Measurements from ENCODE around the gene CATSPERB.
"Not testable (repeated sequence)": the region's sequence is repeated elsewhere in the genome, so short reads cannot be mapped to it uniquely, and the experiment has no call there.

Gene CATSPERB

GRCh38 chr14:91681893-91682563 is 49.9 kb downstream of the CATSPERB start:
- in situ Hi-C loops (cut with MboI; ENCODE audit: low pct_unique_long_range_greater_than_20kb, low sequenced_read_pairs, unreplicated experiment), result no loop called here
- TF ChIP-seq, protein P1, sequence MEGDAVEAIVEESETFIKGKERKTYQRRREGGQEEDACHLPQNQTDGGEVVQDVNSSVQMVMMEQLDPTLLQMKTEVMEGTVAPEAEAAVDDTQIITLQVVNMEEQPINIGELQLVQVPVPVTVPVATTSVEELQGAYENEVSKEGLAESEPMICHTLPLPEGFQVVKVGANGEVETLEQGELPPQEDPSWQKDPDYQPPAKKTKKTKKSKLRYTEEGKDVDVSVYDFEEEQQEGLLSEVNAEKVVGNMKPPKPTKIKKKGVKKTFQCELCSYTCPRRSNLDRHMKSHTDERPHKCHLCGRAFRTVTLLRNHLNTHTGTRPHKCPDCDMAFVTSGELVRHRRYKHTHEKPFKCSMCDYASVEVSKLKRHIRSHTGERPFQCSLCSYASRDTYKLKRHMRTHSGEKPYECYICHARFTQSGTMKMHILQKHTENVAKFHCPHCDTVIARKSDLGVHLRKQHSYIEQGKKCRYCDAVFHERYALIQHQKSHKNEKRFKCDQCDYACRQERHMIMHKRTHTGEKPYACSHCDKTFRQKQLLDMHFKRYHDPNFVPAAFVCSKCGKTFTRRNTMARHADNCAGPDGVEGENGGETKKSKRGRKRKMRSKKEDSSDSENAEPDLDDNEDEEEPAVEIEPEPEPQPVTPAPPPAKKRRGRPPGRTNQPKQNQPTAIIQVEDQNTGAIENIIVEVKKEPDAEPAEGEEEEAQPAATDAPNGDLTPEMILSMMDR (IDR thresholded peaks at IDR 0.05; ENCODE audit: extremely low read depth, insufficient read depth, missing control alignments), result no peak
- DNase-seq (ENCODE audit: low spot score), result no peak

DNA sequence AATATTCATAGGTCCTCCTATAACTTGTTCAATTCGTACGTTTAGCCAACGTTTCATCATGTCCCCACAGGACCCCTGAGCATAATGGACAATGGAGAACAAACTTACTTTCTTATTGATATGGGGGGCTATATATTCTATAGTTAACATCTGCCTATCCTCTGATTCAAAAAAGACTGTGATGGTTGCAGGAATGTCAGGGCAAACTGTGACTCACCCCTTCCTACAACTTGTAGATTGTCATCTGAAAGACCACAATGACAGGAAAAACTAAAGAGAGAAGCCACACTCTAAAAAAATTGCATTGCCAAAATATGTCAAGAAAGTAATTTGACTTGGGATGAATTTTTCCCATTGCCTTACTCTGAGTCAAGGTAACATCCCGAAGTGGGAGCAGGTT is 50.8 kb downstream of the CATSPERB start:
- TF ChIP-seq, protein P1 (IDR thresholded peaks at IDR 0.05; ENCODE audit: extremely low read depth, insufficient read depth, missing control alignments), result no peak
- DNase-seq (ENCODE audit: low spot score), result no peak
- in situ Hi-C loops (cut with MboI; ENCODE audit: low pct_unique_long_range_greater_than_20kb, low sequenced_read_pairs, unreplicated experiment), result no loop called here

- DNase-seq (ENCODE audit: low spot score), result no peak
- in situ Hi-C loops (cut with MboI; ENCODE audit: low pct_unique_long_range_greater_than_20kb, low sequenced_read_pairs, unreplicated experiment), result no loop called here
- TF ChIP-seq, protein P1 (IDR thresholded peaks at IDR 0.05; ENCODE audit: extremely low read depth, insufficient read depth, missing control alignments), result no peak
These were observed 52.6 kb downstream of the CATSPERB start for GRCh38 chr14:91679273-91679672.

DNA sequence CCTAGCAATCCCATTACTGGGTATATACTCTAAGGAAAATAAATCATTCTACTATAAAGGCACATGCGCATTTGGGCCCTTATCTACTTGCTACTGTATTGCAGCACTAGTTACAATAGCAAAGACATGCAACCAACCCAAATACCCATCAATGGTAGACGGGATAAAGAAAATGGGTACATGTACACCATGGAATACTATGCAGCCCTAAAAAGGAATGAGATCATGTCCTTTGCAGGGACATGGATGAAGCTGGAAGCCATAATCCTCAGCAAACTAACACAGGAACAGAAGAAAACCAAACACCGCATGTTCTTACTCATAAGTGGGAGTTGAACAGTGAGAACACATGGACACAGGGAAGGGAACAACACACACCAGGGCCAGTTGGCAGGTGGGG is 54.2 kb downstream of the CATSPERB start:
- in situ Hi-C loops (cut with MboI; ENCODE audit: low pct_unique_long_range_greater_than_20kb, low sequenced_read_pairs, unreplicated experiment), result not testable (repeated sequence)

GRCh38 chr14:91674911-91675310 is 57.0 kb downstream of the CATSPERB start:
- in situ Hi-C loops (cut with MboI; ENCODE audit: low pct_unique_long_range_greater_than_20kb, low sequenced_read_pairs, unreplicated experiment), result no loop called here
- no peak for DNase-seq (ENCODE audit: low spot score)
- TF ChIP-seq, protein P1 (IDR thresholded peaks at IDR 0.05; ENCODE audit: extremely low read depth, insufficient read depth, missing control alignments), result no peak

More for the DNA sequence above, 54.2 kb downstream of the CATSPERB start:
- not testable (repeated sequence) for DNase-seq (ENCODE audit: low spot score)

- DNase-seq (ENCODE audit: low spot score), result no peak
- in situ Hi-C loops (cut with MboI; ENCODE audit: low pct_unique_long_range_greater_than_20kb, low sequenced_read_pairs, unreplicated experiment), result no loop called here
- TF ChIP-seq, protein P1 (IDR thresholded peaks at IDR 0.05; ENCODE audit: extremely low read depth, insufficient read depth, missing control alignments), result no peak
These were observed 62.0 kb downstream of the CATSPERB start for GRCh38 chr14:91669867-91670266.

- DNase-seq (ENCODE audit: low spot score); in situ Hi-C loops (cut with MboI; ENCODE audit: low pct_unique_long_range_greater_than_20kb, low sequenced_read_pairs, unreplicated experiment): not testable (repeated sequence)
These were observed 64.8 kb downstream of the CATSPERB start for GRCh38 chr14:91667101-91667500.

GRCh38 chr14:91660790-91661189 is 71.1 kb downstream of the CATSPERB start:
- no peak for DNase-seq (ENCODE audit: low spot score)
- TF ChIP-seq, protein P1 (IDR thresholded peaks at IDR 0.05; ENCODE audit: extremely low read depth, insufficient read depth, missing control alignments), result no peak
- in situ Hi-C loops (cut with MboI; ENCODE audit: low pct_unique_long_range_greater_than_20kb, low sequenced_read_pairs, unreplicated experiment), result no loop called here
